Cardiac muscle cell (in vitro differentiated cells and primary cell): Measurements from ENCODE around the gene HS6ST2. TPM values are rescaled to one million over a fixed set of nuclear protein-coding genes. Genes with fewer than 3 reads are reported as not detected.

Experiments
- DNase-seq, 2 donors: peaks; one replicate each; pipeline versions ENCODE4 v3.0.0 to v3.0.0-alpha.2; 2010 to 2017; ENCODE audit warnings: low read depth in 1 of 2, low spot score in 1 of 2
- H3K27ac ChIP-seq: fragments of 200-600 bp; sonication (generic); 2 replicates; pipeline ENCODE4 v1.5.1; 2016
- H3K27me3 ChIP-seq: fragments of 200-600 bp; sonication (generic); 2 replicates; pipeline ENCODE4 v1.6.0; 2016; ENCODE audit warnings: control low read depth
- H3K36me3 ChIP-seq: fragments of 200-600 bp; sonication (generic); 2 replicates; pipeline ENCODE4 v1.5.1; 2016; ENCODE audit warnings: control low read depth
- H3K4me1 ChIP-seq: fragments of 200-600 bp; sonication (generic); 2 replicates; pipeline ENCODE4 v1.8.1; 2017; ENCODE audit warnings: low read depth, mild to moderate bottlenecking, mixed run types
- H3K4me3 ChIP-seq: fragments of 200-600 bp; sonication (generic); 2 replicates; pipeline ENCODE4 v1.5.1; 2016; ENCODE audit warnings: mild to moderate bottlenecking
- H3K9me3 ChIP-seq: fragments of 200-600 bp; sonication (generic); 2 replicates; pipeline ENCODE4 v1.5.1; 2017; ENCODE audit warnings: low read depth, mild to moderate bottlenecking, control low read depth
- polyA plus RNA-seq: library from polyadenylated mRNA; unstranded; fragments of >200 nt; fragmentation: Nextera tagmentation; extraction: Ambion mirVana; gene quantifications from 2 replicates; pipeline ENCODE4 v1.2.1, GENCODE V29; 2016
- total RNA-seq: library from RNA; depleted of rRNA; stranded (reverse); fragments of >200 nt; gene quantifications from 2 replicates; pipeline ENCODE4 v1.2.3, GENCODE V29; 2016
- TF ChIP-seq, protein P1 (sequence below): IDR thresholded peaks from 2 replicates; pipeline ENCODE4 v1.5.1; 2012; ENCODE audit warnings: low read depth, mild to moderate bottlenecking, low read length

HS6ST2 gene
- total and polyA plus RNA-seq, 2 experiments from 2014 or later: 15.5 to 27.1 TPM

- H3K4me3 ChIP-seq: no peak overlapping the region
- H3K27me3 ChIP-seq: no peaks in the 10 kb centered on the region
- TF ChIP-seq, protein P1, sequence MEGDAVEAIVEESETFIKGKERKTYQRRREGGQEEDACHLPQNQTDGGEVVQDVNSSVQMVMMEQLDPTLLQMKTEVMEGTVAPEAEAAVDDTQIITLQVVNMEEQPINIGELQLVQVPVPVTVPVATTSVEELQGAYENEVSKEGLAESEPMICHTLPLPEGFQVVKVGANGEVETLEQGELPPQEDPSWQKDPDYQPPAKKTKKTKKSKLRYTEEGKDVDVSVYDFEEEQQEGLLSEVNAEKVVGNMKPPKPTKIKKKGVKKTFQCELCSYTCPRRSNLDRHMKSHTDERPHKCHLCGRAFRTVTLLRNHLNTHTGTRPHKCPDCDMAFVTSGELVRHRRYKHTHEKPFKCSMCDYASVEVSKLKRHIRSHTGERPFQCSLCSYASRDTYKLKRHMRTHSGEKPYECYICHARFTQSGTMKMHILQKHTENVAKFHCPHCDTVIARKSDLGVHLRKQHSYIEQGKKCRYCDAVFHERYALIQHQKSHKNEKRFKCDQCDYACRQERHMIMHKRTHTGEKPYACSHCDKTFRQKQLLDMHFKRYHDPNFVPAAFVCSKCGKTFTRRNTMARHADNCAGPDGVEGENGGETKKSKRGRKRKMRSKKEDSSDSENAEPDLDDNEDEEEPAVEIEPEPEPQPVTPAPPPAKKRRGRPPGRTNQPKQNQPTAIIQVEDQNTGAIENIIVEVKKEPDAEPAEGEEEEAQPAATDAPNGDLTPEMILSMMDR: no peak
- peaks cover 5% of the 10 kb centered on the region for H3K4me1 ChIP-seq
- no peaks in the 10 kb centered on the region for H3K36me3 ChIP-seq
- no peak overlapping the region for H3K27ac ChIP-seq
- no peaks in the 10 kb centered on the region for H3K9me3 ChIP-seq
- DNase-seq: no peak
Measured at GRCh38 chrX:132676102-132676501, 282.3 kb downstream of the HS6ST2 start.

DNA sequence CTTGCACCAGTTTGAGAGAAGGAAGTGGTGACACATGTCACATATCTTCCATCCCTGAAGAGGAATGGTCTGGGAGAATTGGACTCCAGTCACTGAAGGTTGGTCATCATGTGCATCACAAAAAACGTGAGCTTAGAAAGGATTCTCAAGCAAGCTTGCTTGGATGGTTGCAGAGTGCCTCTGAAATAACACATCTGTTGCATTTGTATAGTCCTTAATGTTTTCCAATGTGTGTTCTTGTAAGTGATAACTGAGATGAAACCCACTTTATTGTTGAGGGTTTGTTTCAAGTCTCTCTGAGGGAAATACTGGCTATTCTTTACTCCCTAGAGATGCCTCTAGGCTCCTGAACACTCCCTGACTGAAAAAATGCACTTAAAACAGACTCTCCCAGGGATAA, 285.1 kb downstream of the HS6ST2 start:
- H3K4me3 ChIP-seq: no peak overlapping the region

GRCh38 chrX:132671229-132671641, 287.2 kb downstream of the HS6ST2 start:
- no peaks in the 10 kb centered on the region for H3K27me3 ChIP-seq
- H3K4me1 ChIP-seq: peaks cover 20% of the 10 kb centered on the region
- TF ChIP-seq, protein P1: no peak
- H3K4me3 ChIP-seq: no peak overlapping the region
- no peak for DNase-seq
- no peaks in the 10 kb centered on the region for H3K36me3 ChIP-seq
- no peaks in the 10 kb centered on the region for H3K9me3 ChIP-seq
- H3K27ac ChIP-seq: no peak overlapping the region

More for the DNA sequence above, 285.1 kb downstream of the HS6ST2 start:
- DNase-seq: no peak
- Histone ChIP-seq H3K27me3 (no peaks in the 10 kb centered on the region), H3K4me1 (peaks cover 21% of the 10 kb centered on the region), H3K9me3 (no peaks in the 10 kb centered on the region), H3K27ac (no peak overlapping the region), H3K36me3 (no peaks in the 10 kb centered on the region)
- TF ChIP-seq, protein P1: no peak

DNA sequence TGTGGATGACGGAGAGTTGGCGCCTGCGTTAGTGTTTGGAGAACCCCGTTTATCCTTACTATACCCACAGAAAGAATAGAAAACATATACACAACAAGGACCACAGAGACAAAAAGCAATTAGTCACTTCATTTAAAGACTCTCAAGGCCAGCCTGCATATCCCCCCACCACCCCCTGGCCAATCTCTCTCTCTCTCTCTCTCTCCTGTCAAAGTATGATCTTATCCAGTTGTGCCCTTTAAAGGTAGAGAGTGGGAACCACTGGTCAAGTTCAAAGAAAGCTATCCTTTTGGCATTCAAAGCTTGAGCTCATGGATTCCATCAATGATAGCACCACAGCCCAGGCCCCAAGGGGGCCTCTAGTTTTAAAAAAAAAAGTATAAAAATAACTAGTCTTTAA, 289.3 kb downstream of the HS6ST2 start:
- Histone ChIP-seq H3K27ac (peak overlapping the region; percentile 77), H3K9me3 (no peaks in the 10 kb centered on the region), H3K36me3 (no peaks in the 10 kb centered on the region), H3K4me1 (peaks cover 20% of the 10 kb centered on the region), H3K27me3 (no peaks in the 10 kb centered on the region), H3K4me3 (no peak overlapping the region)
- DNase-seq: peak in 1 of 2 donors; percentile 52
- TF ChIP-seq, protein P1: no peak

DNA sequence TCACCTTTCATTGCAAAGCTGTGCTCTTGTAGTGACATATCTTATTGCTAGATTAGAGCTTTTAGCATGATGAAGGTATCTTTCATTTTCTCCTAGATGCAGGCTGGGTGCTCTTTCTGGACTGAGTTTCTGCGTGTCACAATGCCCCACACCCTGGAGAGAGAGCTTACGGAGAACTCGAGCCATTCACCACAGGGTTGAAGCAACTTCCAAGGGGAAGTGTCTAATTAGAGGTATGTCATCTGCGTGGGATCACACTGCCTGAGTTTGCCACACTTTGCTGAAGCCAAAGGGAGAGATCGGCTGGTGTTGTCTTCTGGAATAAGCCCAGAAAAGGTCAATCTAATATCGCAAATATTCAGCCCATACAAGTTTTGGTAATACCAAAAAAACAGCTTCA, 290.3 kb downstream of the HS6ST2 start:
- Histone ChIP-seq H3K36me3 (no peaks in the 10 kb centered on the region), H3K9me3 (no peaks in the 10 kb centered on the region), H3K27ac (peak overlapping the region; percentile 36), H3K4me1 (peaks cover 20% of the 10 kb centered on the region), H3K27me3 (no peaks in the 10 kb centered on the region), H3K4me3 (no peak overlapping the region)
- TF ChIP-seq, protein P1: no peak
- DNase-seq: no peak

GRCh38 chrX:132665676-132666075, 292.8 kb downstream of the HS6ST2 start:
- Histone ChIP-seq H3K4me3 (no peak overlapping the region), H3K27me3 (no peaks in the 10 kb centered on the region), H3K4me1 (peaks cover 20% of the 10 kb centered on the region), H3K27ac (no peak overlapping the region), H3K36me3 (no peaks in the 10 kb centered on the region), H3K9me3 (no peaks in the 10 kb centered on the region)
- no peak for DNase-seq
- TF ChIP-seq, protein P1: no peak
